Glomerular visceral epithelial cell (primary cell): ENCODE data around the gene DPP10.

ENCODE experiments used
- DNase-seq: peaks from one replicate; pipeline ENCODE4 v3.0.0-alpha.2; 2016; ENCODE audit errors: extremely low spot score

DPP10 gene

GRCh38 chr2:115554153-115554552 lies 1111.7 kb downstream of the DPP10 start:
- no peak for DNase-seq

- DNase-seq = no peak
Measured at GRCh38 chr2:115558725-115559124, 1116.3 kb downstream of the DPP10 start.

GRCh38 chr2:115560666-115561065 lies 1118.2 kb downstream of the DPP10 start:
- DNase-seq = no peak

GRCh38 chr2:115568643-115569042 lies 1126.2 kb downstream of the DPP10 start:
- DNase-seq = no peak

GRCh38 chr2:115569547-115569946 lies 1127.1 kb downstream of the DPP10 start:
- DNase-seq = no peak

GRCh38 chr2:115572746-115573145 lies 1130.3 kb downstream of the DPP10 start:
- no peak for DNase-seq

GRCh38 chr2:115573756-115574155 lies 1131.3 kb downstream of the DPP10 start:
- DNase-seq = no peak

- DNase-seq = no peak
Measured at GRCh38 chr2:115574667-115575066, 1132.2 kb downstream of the DPP10 start.

GRCh38 chr2:115580784-115581183 lies 1138.3 kb downstream of the DPP10 start:
- DNase-seq = no peak

- DNase-seq = no peak
Measured at GRCh38 chr2:115584507-115584906, 1142.1 kb downstream of the DPP10 start.

GRCh38 chr2:115596659-115597375 lies 1154.4 kb downstream of the DPP10 start:
- DNase-seq = no peak

- no peak for DNase-seq
Measured at GRCh38 chr2:115603285-115603684, 1160.8 kb downstream of the DPP10 start.

GRCh38 chr2:115606350-115606749 lies 1163.9 kb downstream of the DPP10 start:
- no peak for DNase-seq

- DNase-seq = no peak
Measured at GRCh38 chr2:115609978-115610377, 1167.5 kb downstream of the DPP10 start.

- no peak for DNase-seq
Measured at GRCh38 chr2:115610888-115611287, 1168.4 kb downstream of the DPP10 start.

GRCh38 chr2:115624332-115624731 lies 1181.9 kb downstream of the DPP10 start:
- no peak for DNase-seq

GRCh38 chr2:115634578-115634977 lies 1192.1 kb downstream of the DPP10 start:
- DNase-seq = no peak

- DNase-seq = no peak
Measured at GRCh38 chr2:115635430-115635829, 1193.0 kb downstream of the DPP10 start.

GRCh38 chr2:115649731-115650130 lies 1207.3 kb downstream of the DPP10 start:
- no peak for DNase-seq

GRCh38 chr2:115650827-115651226 lies 1208.4 kb downstream of the DPP10 start:
- no peak for DNase-seq

GRCh38 chr2:115652652-115653051 lies 1210.2 kb downstream of the DPP10 start:
- no peak for DNase-seq

GRCh38 chr2:115654362-115654761 lies 1211.9 kb downstream of the DPP10 start:
- no peak for DNase-seq

- no peak for DNase-seq
Measured at GRCh38 chr2:115678129-115678528, 1235.7 kb downstream of the DPP10 start.

- no peak for DNase-seq
Measured at GRCh38 chr2:115684345-115684744, 1241.9 kb downstream of the DPP10 start.
